GM12801 (cell line): Measurements from ENCODE around the gene GIPC3.

Source experiments
- CTCF ChIP-seq: IDR thresholded peaks from one replicate; pipeline ENCODE4 v1.5.1; 2011; ENCODE audit warnings: control low read depth; ENCODE audit not compliant: insufficient read length; ENCODE audit errors: extremely low read depth

The GIPC3 gene

GRCh38 chr19:3565139-3565538, 20.1 kb upstream of the GIPC3 start:
- TF ChIP-seq CTCF = no peak

GRCh38 chr19:3570606-3571011, 14.7 kb upstream of the GIPC3 start:
- TF ChIP-seq CTCF = no peak

GRCh38 chr19:3572132-3572854, 13.0 kb upstream of the GIPC3 start:
- no peak for TF ChIP-seq CTCF

- TF ChIP-seq CTCF = no peak
Measured at GRCh38 chr19:3572855-3573161, 12.5 kb upstream of the GIPC3 start, which contains the start of gene HMG20B. HMG20B (plus strand) TSS chr19:3572944; CDS start chr19:3573310, 366 bp downstream.

GRCh38 chr19:3573162-3573857, 12.0 kb upstream of the GIPC3 start:
- TF ChIP-seq CTCF = no peak

GRCh38 chr19:3573858-3574637, 11.2 kb upstream of the GIPC3 start:
- TF ChIP-seq CTCF = no peak

- no peak for TF ChIP-seq CTCF
Measured at GRCh38 chr19:3575260-3575741, 10.0 kb upstream of the GIPC3 start.
